Keratinocyte (primary cell): ENCODE results near the gene ZDHHC21. TPM values are rescaled to one million over a fixed set of nuclear protein-coding genes. Genes with fewer than 3 reads are reported as not detected.

ENCODE experiments used
- DNase-seq: peaks from one replicate; pipeline ENCODE4 v3.0.0-alpha.2; 2011; ENCODE audit warnings: low read depth, missing footprints, low spot score
- FAIRE-seq: peaks from 2 replicates; lab custom pipeline; 2011; peaks lifted over from hg19 to GRCh38; lab: Jason Lieb, UNC
- H2AFZ ChIP-seq: 2 replicates; pipeline ENCODE4 v1.6.0; 2012; ENCODE audit warnings: low read length, control low read depth, inconsistent platforms; ENCODE audit not compliant: control insufficient read depth
- H3K27ac ChIP-seq: 2 replicates; pipeline ENCODE4 v1.5.1; 2011; ENCODE audit warnings: low read length; ENCODE audit not compliant: control insufficient read depth, insufficient read depth
- H3K27me3 ChIP-seq: 3 replicates; pipeline ENCODE4 v1.6.0; 2011; ENCODE audit warnings: low read length; ENCODE audit not compliant: control insufficient read depth, insufficient read depth; ENCODE audit errors: extremely low read depth
- H3K36me3 ChIP-seq, 2 experiments: 2 replicates in 1 of 2; 3 replicates in 1 of 2; pipeline ENCODE4 v1.5.1; 2011; ENCODE audit warnings: low read length in 2 of 2, mild to moderate bottlenecking in 1 of 2; ENCODE audit not compliant: control insufficient read depth in 2 of 2, insufficient read depth in 2 of 2; ENCODE audit errors: extremely low read depth in 1 of 2
- H3K4me1 ChIP-seq: 3 replicates; pipeline ENCODE4 v1.5.1; 2011; ENCODE audit warnings: low read length; ENCODE audit not compliant: control insufficient read depth, insufficient read depth; ENCODE audit errors: extremely low read depth
- H3K4me2 ChIP-seq: 3 replicates; pipeline ENCODE4 v1.6.0; 2011; ENCODE audit warnings: low read depth, low read length; ENCODE audit not compliant: control insufficient read depth, insufficient read depth; ENCODE audit errors: extremely low read depth
- H3K4me3 ChIP-seq, 3 experiments: fragments of 200-600 bp in 1 of 3; sonication (generic) in 1 of 3; 2 replicates in 2 of 3; 3 replicates in 1 of 3; pipeline ENCODE4 v1.5.1; 2011 to 2016; ENCODE audit warnings: low read length in 3 of 3, mild to moderate bottlenecking in 3 of 3, control low read depth in 2 of 3, inconsistent platforms in 1 of 3, low read depth in 1 of 3, mixed read lengths in 1 of 3, mixed run types in 1 of 3, moderate library complexity in 1 of 3; ENCODE audit not compliant: control insufficient read depth in 2 of 3, insufficient read depth in 2 of 3; ENCODE audit errors: extremely low read depth in 1 of 3
- H3K79me2 ChIP-seq: 2 replicates; pipeline ENCODE4 v1.6.0; 2012; ENCODE audit warnings: low read length; ENCODE audit not compliant: control insufficient read depth, insufficient read depth
- H3K9ac ChIP-seq: 3 replicates; pipeline ENCODE4 v1.6.0; 2011; ENCODE audit warnings: low read length; ENCODE audit not compliant: control insufficient read depth, insufficient read depth; ENCODE audit errors: extremely low read depth
- H3K9me1 ChIP-seq: 3 replicates; pipeline ENCODE4 v1.6.0; 2011; ENCODE audit warnings: low read length; ENCODE audit not compliant: control insufficient read depth, insufficient read depth; ENCODE audit errors: extremely low read depth
- H3K9me3 ChIP-seq: 2 replicates; pipeline ENCODE4 v1.5.1; 2012; ENCODE audit warnings: low read depth, low read length; ENCODE audit not compliant: control insufficient read depth
- H4K20me1 ChIP-seq: 3 replicates; pipeline ENCODE4 v1.6.0; 2011; ENCODE audit warnings: low read length; ENCODE audit not compliant: control insufficient read depth, insufficient read depth; ENCODE audit errors: extremely low read depth
- EZH2 ChIP-seq: IDR thresholded peaks from one replicate; pipeline ENCODE4 v1.6.1; 2012; ENCODE audit warnings: inconsistent platforms, mild to moderate bottlenecking, low read length, moderate library complexity
- dilution Hi-C: fragments of 300-500 bp; cut with MboI; formaldehyde crosslinking; loops from one replicate; pipeline ENCODE4 v1.7.0; 2020; ENCODE audit warnings: low sequenced_read_pairs; ENCODE audit not compliant: extremely low pct_ligation_motif_present
- polyA plus RNA-seq, 5 experiments: library from polyadenylated mRNA; depleted of rRNA in 3 of 5; stranded (reverse) in 3 of 5; stranded (forward) in 1 of 5; unstranded in 1 of 5; fragments of >200 nt; gene quantifications; 1 replicate in 1 of 5; 2 replicates in 3 of 5; 3 replicates in 1 of 5; pipeline versions ENCODE4 v1.2.1 to v1.2.3, GENCODE V29; 2011 to 2012; ENCODE audit warnings: missing spikeins in 2 of 5, low read depth in 1 of 5, low replicate concordance in 1 of 5
- TF ChIP-seq, protein P1 (sequence below), 3 experiments: IDR thresholded peaks in 1 of 3; conservative IDR thresholded peaks in 1 of 3; optimal IDR thresholded peaks in 1 of 3; 2 replicates in 2 of 3; 3 replicates in 1 of 3; pipeline versions ENCODE3 to v1.5.1; 2011; ENCODE audit warnings: low read length in 3 of 3, mild to moderate bottlenecking in 3 of 3, moderate library complexity in 2 of 3, control low read depth in 1 of 3, inconsistent platforms in 1 of 3; ENCODE audit not compliant: insufficient read depth in 2 of 3; ENCODE audit errors: extremely low read depth in 1 of 3

ZDHHC21 gene
- polyA plus RNA-seq, 1 donor (not counting 4 experiments of a cell fraction or from before 2014, with no cell fraction given) = 4.2 TPM

DNA sequence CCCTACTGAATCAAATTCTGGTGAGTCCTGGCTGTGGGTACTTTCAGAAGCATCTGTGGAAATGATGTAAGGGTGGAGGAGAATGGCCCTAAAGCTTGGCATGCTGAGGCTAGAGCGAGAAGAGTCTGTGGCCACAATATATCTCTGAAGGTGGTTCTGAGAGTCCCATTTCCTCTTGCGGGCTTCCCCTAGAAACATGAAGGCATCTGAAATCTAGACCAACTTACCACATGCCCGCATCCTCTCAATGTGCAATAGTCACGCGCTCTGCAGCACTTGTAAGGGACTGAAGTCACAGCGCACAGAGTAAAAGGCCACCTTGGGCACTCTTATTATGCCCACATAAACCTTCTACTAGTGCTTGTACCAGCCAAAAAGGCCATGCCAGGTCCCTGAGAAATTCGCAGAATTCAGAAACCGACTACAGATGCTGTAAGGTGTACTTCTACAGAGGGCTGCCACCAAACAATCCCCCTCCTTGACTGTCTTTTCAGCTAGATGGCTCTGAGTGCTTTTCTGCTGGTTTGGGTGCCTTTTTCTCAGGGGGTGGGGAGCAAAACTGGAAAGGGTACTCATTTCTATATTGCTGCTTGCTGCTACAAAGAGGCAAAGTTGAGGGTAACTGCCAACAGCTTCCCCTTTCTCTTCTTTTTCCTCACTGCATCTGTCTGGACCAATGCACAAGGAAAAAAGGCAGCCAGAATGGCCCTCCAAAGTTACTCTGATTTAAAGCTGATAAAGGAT is 107.3 kb downstream of the ZDHHC21 start:
- dilution Hi-C loops = no loop called here
- no peak for TF ChIP-seq EZH2
- H3K27ac ChIP-seq = no peak overlapping the region
- H3K4me3 ChIP-seq = no peak overlapping the region
- H3K79me2 ChIP-seq = no peaks in the 10 kb centered on the region
- H3K9me1 ChIP-seq = no peaks in the 10 kb centered on the region
- no peaks in the 10 kb centered on the region for H3K27me3 ChIP-seq
- no peak for FAIRE-seq
- H4K20me1 ChIP-seq = no peaks in the 10 kb centered on the region
- peaks cover 0 to 3% of the 10 kb centered on the region in 2 experiments for H3K36me3 ChIP-seq
- no peaks in the 10 kb centered on the region for H3K9me3 ChIP-seq
- no peaks in the 10 kb centered on the region for H3K4me1 ChIP-seq
- no peak for DNase-seq
- H2AFZ ChIP-seq = no peak overlapping the region
- no peak overlapping the region for H3K4me2 ChIP-seq
- no peak overlapping the region for H3K9ac ChIP-seq

DNA sequence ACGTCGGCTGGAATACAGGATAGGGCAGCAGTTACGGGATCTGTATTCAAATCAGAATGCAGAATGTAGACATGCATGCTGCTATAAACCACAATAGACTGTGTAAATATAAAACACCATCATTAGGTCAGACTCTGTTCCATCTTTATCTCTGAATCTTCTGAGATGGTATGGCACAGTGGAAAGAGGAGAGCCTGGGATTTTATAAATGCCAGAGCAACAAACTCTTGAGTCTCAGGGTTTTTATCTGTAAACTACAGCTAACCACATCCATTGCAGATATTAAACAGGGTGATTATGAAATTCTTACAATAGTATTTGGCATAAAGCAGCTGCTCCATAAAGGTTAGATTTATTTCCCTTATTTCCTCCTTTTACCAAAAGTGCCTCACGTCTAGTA is 108.7 kb downstream of the ZDHHC21 start:
- H2AFZ ChIP-seq = no peak overlapping the region
- TF ChIP-seq, protein P1, sequence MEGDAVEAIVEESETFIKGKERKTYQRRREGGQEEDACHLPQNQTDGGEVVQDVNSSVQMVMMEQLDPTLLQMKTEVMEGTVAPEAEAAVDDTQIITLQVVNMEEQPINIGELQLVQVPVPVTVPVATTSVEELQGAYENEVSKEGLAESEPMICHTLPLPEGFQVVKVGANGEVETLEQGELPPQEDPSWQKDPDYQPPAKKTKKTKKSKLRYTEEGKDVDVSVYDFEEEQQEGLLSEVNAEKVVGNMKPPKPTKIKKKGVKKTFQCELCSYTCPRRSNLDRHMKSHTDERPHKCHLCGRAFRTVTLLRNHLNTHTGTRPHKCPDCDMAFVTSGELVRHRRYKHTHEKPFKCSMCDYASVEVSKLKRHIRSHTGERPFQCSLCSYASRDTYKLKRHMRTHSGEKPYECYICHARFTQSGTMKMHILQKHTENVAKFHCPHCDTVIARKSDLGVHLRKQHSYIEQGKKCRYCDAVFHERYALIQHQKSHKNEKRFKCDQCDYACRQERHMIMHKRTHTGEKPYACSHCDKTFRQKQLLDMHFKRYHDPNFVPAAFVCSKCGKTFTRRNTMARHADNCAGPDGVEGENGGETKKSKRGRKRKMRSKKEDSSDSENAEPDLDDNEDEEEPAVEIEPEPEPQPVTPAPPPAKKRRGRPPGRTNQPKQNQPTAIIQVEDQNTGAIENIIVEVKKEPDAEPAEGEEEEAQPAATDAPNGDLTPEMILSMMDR (optimal IDR thresholded peaks at IDR 0.05 in 1 of 3, IDR thresholded peaks at IDR 0.05 in 1 of 3, conservative IDR thresholded peaks at IDR 0.05 in 1 of 3; ENCODE audit: extremely low read depth in 1 of 3, insufficient read depth in 2 of 3, low read length in 3 of 3) = no peak
- TF ChIP-seq EZH2 = no peak
- no peaks in the 10 kb centered on the region for H3K4me1 ChIP-seq
- no peaks in the 10 kb centered on the region for H4K20me1 ChIP-seq
- no peak for FAIRE-seq
- no peak overlapping the region for H3K4me2 ChIP-seq
- DNase-seq = no peak
- no peaks in the 10 kb centered on the region for H3K9me1 ChIP-seq
- peaks cover 0 to 3% of the 10 kb centered on the region in 2 experiments for H3K36me3 ChIP-seq
- H3K9me3 ChIP-seq = no peaks in the 10 kb centered on the region
- no peaks in the 10 kb centered on the region for H3K27me3 ChIP-seq
- H3K9ac ChIP-seq = no peak overlapping the region
- no peak overlapping the region for H3K4me3 ChIP-seq
- no peaks in the 10 kb centered on the region for H3K79me2 ChIP-seq
- no peak overlapping the region for H3K27ac ChIP-seq
- dilution Hi-C loops = no loop called here

DNA sequence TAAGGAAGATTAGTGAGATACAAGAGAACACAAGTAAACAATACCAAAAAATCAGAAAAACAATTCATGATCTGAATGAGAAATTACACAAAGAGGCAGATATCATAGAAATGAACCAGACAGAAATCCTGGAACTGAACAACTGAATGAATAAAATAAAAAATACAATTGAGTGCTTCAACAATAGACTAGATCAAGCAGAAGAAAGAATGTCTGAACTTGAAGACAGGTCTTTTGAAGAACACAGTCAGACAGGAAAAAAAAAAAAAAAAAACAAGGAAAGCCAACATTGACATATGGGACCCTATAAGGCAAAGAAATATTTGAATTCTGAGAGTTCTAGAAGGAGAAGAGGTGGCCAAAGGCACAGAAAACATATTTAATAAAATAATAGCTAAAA is 115.2 kb downstream of the ZDHHC21 start:
- no peak overlapping the region for H3K4me2 ChIP-seq
- no peaks in the 10 kb centered on the region for H3K27me3 ChIP-seq
- H3K4me1 ChIP-seq = no peaks in the 10 kb centered on the region
- no peaks in the 10 kb centered on the region for H3K36me3 ChIP-seq
- no peaks in the 10 kb centered on the region for H3K9me1 ChIP-seq
- dilution Hi-C loops = no loop called here
- FAIRE-seq (no peak), DNase-seq (no peak)
- H3K9ac ChIP-seq = no peak overlapping the region
- H3K79me2 ChIP-seq = no peaks in the 10 kb centered on the region
- H4K20me1 ChIP-seq = no peaks in the 10 kb centered on the region
- H2AFZ ChIP-seq = no peak overlapping the region
- no peak overlapping the region for H3K27ac ChIP-seq
- TF ChIP-seq, protein P1 (optimal IDR thresholded peaks at IDR 0.05 in 1 of 3, IDR thresholded peaks at IDR 0.05 in 1 of 3, conservative IDR thresholded peaks at IDR 0.05 in 1 of 3; ENCODE audit: extremely low read depth in 1 of 3, insufficient read depth in 2 of 3, low read length in 3 of 3) = no peak
- TF ChIP-seq EZH2 = no peak
- no peak overlapping the region for H3K4me3 ChIP-seq
- H3K9me3 ChIP-seq = no peaks in the 10 kb centered on the region
